GM12878 (cell line): ENCODE results near the gene S100A6.

Experiments used
- ATF3 ChIP-seq: IDR thresholded peaks from 2 replicates; pipeline ENCODE4 v1.6.1; 2011; ENCODE audit warnings: low read depth, mild to moderate bottlenecking, low read length, moderate library complexity, borderline replicate concordance; ENCODE audit errors: extremely low read depth
- ATF7 ChIP-seq: fragments of 450-650 bp; IDR thresholded peaks from 2 replicates; pipeline ENCODE4 v1.6.1; 2016; ENCODE audit warnings: low read depth, mild to moderate bottlenecking
- CEBPZ ChIP-seq: fragments of 150-350 bp; IDR thresholded peaks from 2 replicates; pipeline ENCODE4 v1.6.1; 2016; ENCODE audit warnings: low read depth, low read length
- CTCF ChIP-seq, 3 experiments: IDR thresholded peaks in 2 of 3; conservative IDR thresholded peaks in 1 of 3; 2 replicates each; pipeline ENCODE4 v1.5.1; 2011; ENCODE audit warnings: low read depth in 3 of 3, low read length in 3 of 3, mild to moderate bottlenecking in 3 of 3, control low read depth in 2 of 3, moderate library complexity in 2 of 3, inconsistent platforms in 1 of 3, mixed read lengths in 1 of 3; ENCODE audit not compliant: control insufficient read depth in 2 of 3, insufficient read depth in 1 of 3; ENCODE audit errors: extremely low read depth in 1 of 3
- EP300 ChIP-seq, 2 experiments: fragments of 150-350 bp in 1 of 2; IDR thresholded peaks; 2 replicates each; pipeline ENCODE4 v1.6.1; 2011 to 2012; ENCODE audit warnings: low read depth in 2 of 2, low read length in 2 of 2, borderline replicate concordance in 1 of 2, improper control_type of control experiment in 1 of 2, inconsistent platforms in 1 of 2; ENCODE audit not compliant: control insufficient read depth in 1 of 2
- EZH2 ChIP-seq: IDR thresholded peaks from 2 replicates; pipeline ENCODE4 v1.6.1; 2012; ENCODE audit warnings: low read depth, mild to moderate bottlenecking, control low read depth, inconsistent platforms, low read length, borderline replicate concordance; ENCODE audit not compliant: control insufficient read depth
- HDAC2 ChIP-seq: fragments of 200-600 bp; sonication (generic); IDR thresholded peaks from 2 replicates; pipeline ENCODE4 v1.6.1; 2017
- IKZF1 ChIP-seq: fragments of 450-650 bp; conservative IDR thresholded peaks from 2 replicates; pipeline ENCODE4 v1.6.1; 2017; ENCODE audit warnings: antibody characterized with exemption, mild to moderate bottlenecking
- MYB ChIP-seq: fragments of 150-350 bp; IDR thresholded peaks from 2 replicates; pipeline ENCODE4 v1.6.1; 2014; ENCODE audit warnings: mild to moderate bottlenecking, low read depth, low read length, borderline replicate concordance
- NFXL1 ChIP-seq: fragments of 450-650 bp; IDR thresholded peaks from 2 replicates; pipeline ENCODE4 v1.6.1; 2017; ENCODE audit warnings: antibody characterized with exemption, mild to moderate bottlenecking, borderline replicate concordance
- REST ChIP-seq: IDR thresholded peaks from 2 replicates; pipeline ENCODE4 v1.6.1; 2012; ENCODE audit warnings: mild to moderate bottlenecking, low read depth, low read length
- ZBTB33 ChIP-seq: fragments of 450-650 bp; IDR thresholded peaks from 2 replicates; pipeline ENCODE4 v1.6.1; 2017; ENCODE audit warnings: mild to moderate bottlenecking
- ZBTB4 ChIP-seq: fragments of 450-650 bp; formaldehyde crosslinking; IDR thresholded peaks from 2 replicates; pipeline ENCODE4 v1.4.0; 2022; ENCODE audit warnings: mild to moderate bottlenecking, moderate library complexity

GRCh38 chr1:153535242-153536011 lies at the start of gene S100A6:
- no peak for TF ChIP-seq CTCF (IDR thresholded peaks at IDR 0.05 in 2 of 3, conservative IDR thresholded peaks at IDR 0.05 in 1 of 3; ENCODE audit: control insufficient read depth in 2 of 3, extremely low read depth in 1 of 3, insufficient read depth in 1 of 3, low read depth in 3 of 3, low read length in 3 of 3)
- TF ChIP-seq ZBTB4 (CRISPR knock-in tag), result no peak
- no peak for TF ChIP-seq NFXL1
- TF ChIP-seq CEBPZ, result no peak
- TF ChIP-seq EZH2, result no peak
- TF ChIP-seq EP300 (IDR thresholded peaks at IDR 0.05; ENCODE audit: borderline replicate concordance in 1 of 2, control insufficient read depth in 1 of 2, low read depth in 2 of 2, low read length in 2 of 2), result no peak
- no peak for TF ChIP-seq IKZF1
- TF ChIP-seq ATF3, result no peak
- TF ChIP-seq HDAC2, result no peak
- TF ChIP-seq REST, result no peak
- TF ChIP-seq MYB, result no peak
- no peak for TF ChIP-seq ZBTB33
- no peak for TF ChIP-seq ATF7
